KMS-11 (cell line): Measurements from ENCODE around the gene CCDC188.

ENCODE experiments used
- H2AFZ ChIP-seq: fragments of 200-600 bp; sonication (generic); 2 replicates; pipeline ENCODE4 v1.6.1; 2016; ENCODE audit warnings: antibody characterized with exemption, mixed run types, low read depth
- H3K27ac ChIP-seq: fragments of 200-600 bp; sonication (generic); 2 replicates; pipeline ENCODE4 v1.6.1; 2016; ENCODE audit warnings: mild to moderate bottlenecking, mixed run types
- H3K27me3 ChIP-seq: fragments of 200-600 bp; sonication (generic); 2 replicates; pipeline ENCODE4 v1.6.1; 2017; ENCODE audit warnings: mild to moderate bottlenecking, low read depth, mixed run types, moderate library complexity; ENCODE audit not compliant: insufficient read depth
- H3K36me3 ChIP-seq: fragments of 200-600 bp; sonication (generic); 2 replicates; pipeline ENCODE4 v1.6.1; 2017; ENCODE audit warnings: mild to moderate bottlenecking, mixed run types; ENCODE audit not compliant: insufficient read depth
- H3K4me1 ChIP-seq: fragments of 200-600 bp; sonication (generic); 2 replicates; pipeline ENCODE4 v1.6.1; 2016; ENCODE audit warnings: mild to moderate bottlenecking, low read depth, mixed run types; ENCODE audit not compliant: poor library complexity, severe bottlenecking
- H3K4me2 ChIP-seq: fragments of 200-600 bp; sonication (generic); 2 replicates; pipeline ENCODE4 v1.7.0; 2016; ENCODE audit warnings: mild to moderate bottlenecking, mixed run types
- H3K4me3 ChIP-seq: fragments of 200-600 bp; sonication (generic); IDR thresholded peaks from 2 replicates; pipeline ENCODE4 v1.6.1; 2017; ENCODE audit warnings: low read depth, low read length, mixed read lengths; ENCODE audit not compliant: insufficient read depth
- H3K79me2 ChIP-seq: fragments of 200-600 bp; sonication (generic); 2 replicates; pipeline ENCODE4 v1.6.1; 2016; ENCODE audit warnings: low read depth, mixed run types; ENCODE audit not compliant: insufficient read depth
- H3K9ac ChIP-seq: fragments of 200-600 bp; sonication (generic); 2 replicates; pipeline ENCODE4 v1.6.1; 2016; ENCODE audit warnings: mild to moderate bottlenecking, mixed run types
- H4K20me1 ChIP-seq: fragments of 200-600 bp; sonication (generic); 2 replicates; pipeline ENCODE4 v1.6.1; 2016; ENCODE audit warnings: mild to moderate bottlenecking, mixed run types; ENCODE audit not compliant: insufficient read depth
- TF ChIP-seq, protein P1 (sequence below): fragments of 200-600 bp; sonication (generic); conservative IDR thresholded peaks from 2 replicates; pipeline ENCODE4 v1.6.1; 2017; ENCODE audit warnings: low read depth, mild to moderate bottlenecking, antibody characterized with exemption, low read length, moderate library complexity, mixed read lengths

Gene CCDC188

DNA sequence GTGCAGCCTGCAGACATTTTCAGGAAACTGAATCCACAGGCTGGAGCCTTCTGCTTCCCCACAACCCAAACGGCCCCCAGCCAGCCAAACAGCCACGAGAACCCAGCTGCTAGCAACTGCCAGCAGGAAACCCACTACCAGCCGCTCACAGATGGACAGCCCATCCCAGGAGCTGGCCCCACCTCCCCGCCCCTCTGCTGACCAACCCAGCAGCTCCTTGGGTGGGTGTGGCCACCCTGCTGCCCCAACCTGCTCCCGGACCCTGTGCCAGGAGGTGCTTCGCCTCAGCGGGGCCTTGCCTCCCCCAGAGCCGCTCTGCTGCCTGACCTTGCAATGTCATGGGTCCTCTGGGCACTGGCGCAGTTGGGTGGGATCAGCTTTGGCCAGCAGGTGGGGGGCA lies 8.2 kb upstream of the CCDC188 start:
- Histone ChIP-seq H3K79me2 (no peaks in the 10 kb centered on the region), H3K4me1 (no peaks in the 10 kb centered on the region), H3K9ac (no peak overlapping the region)

DNA sequence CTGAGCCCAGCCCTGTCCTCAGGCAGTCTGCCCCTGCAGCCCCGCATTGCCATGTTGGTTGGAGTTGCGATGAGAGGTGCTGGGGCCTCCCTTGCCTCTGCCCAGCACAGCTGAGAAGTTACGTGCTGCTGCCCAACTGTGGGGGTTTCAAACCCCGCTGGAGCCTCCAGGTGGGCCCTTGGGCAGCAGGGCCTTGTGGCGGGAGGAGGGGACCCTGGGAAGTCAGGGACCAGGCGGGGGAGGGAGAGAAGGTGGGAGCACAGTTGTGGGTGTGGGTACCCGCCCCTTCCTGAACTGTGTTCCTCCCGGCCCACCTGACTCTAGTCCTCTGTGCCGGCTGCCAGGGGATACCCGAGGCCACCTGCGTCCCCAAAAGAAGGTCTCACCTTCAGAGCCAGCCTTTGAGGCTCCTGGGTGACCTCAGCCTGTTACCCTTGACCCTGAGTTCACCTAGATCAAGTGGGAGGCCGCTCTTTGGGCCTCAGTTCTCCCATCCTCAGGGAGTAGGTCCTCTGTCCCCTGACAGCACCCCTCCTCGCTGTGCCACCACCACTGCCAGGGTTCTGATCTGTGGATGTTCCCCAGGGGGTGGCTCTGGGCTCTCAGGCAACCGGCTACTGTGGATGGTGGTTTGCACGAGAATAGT lies 7.7 kb upstream of the CCDC188 start:
- H3K4me3 ChIP-seq: no peak overlapping the region
- no peaks in the 10 kb centered on the region for H4K20me1 ChIP-seq
- H3K4me1 ChIP-seq: no peaks in the 10 kb centered on the region
- H3K4me2 ChIP-seq: no peak overlapping the region
- H2AFZ ChIP-seq: no peak overlapping the region
- H3K9ac ChIP-seq: no peak overlapping the region
- TF ChIP-seq, protein P1, sequence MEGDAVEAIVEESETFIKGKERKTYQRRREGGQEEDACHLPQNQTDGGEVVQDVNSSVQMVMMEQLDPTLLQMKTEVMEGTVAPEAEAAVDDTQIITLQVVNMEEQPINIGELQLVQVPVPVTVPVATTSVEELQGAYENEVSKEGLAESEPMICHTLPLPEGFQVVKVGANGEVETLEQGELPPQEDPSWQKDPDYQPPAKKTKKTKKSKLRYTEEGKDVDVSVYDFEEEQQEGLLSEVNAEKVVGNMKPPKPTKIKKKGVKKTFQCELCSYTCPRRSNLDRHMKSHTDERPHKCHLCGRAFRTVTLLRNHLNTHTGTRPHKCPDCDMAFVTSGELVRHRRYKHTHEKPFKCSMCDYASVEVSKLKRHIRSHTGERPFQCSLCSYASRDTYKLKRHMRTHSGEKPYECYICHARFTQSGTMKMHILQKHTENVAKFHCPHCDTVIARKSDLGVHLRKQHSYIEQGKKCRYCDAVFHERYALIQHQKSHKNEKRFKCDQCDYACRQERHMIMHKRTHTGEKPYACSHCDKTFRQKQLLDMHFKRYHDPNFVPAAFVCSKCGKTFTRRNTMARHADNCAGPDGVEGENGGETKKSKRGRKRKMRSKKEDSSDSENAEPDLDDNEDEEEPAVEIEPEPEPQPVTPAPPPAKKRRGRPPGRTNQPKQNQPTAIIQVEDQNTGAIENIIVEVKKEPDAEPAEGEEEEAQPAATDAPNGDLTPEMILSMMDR: no peak
- no peaks in the 10 kb centered on the region for H3K79me2 ChIP-seq
- H3K27me3 ChIP-seq: peaks cover 46% of the 10 kb centered on the region
- no peaks in the 10 kb centered on the region for H3K36me3 ChIP-seq
- H3K27ac ChIP-seq: no peak overlapping the region

More for the DNA sequence above, 8.2 kb upstream of the CCDC188 start:
- Histone ChIP-seq H4K20me1 (no peaks in the 10 kb centered on the region), H3K27me3 (peaks cover 42% of the 10 kb centered on the region), H3K36me3 (no peaks in the 10 kb centered on the region), H3K27ac (no peak overlapping the region), H3K4me3 (no peak overlapping the region), H3K4me2 (no peak overlapping the region), H2AFZ (no peak overlapping the region)
- TF ChIP-seq, protein P1: no peak

DNA sequence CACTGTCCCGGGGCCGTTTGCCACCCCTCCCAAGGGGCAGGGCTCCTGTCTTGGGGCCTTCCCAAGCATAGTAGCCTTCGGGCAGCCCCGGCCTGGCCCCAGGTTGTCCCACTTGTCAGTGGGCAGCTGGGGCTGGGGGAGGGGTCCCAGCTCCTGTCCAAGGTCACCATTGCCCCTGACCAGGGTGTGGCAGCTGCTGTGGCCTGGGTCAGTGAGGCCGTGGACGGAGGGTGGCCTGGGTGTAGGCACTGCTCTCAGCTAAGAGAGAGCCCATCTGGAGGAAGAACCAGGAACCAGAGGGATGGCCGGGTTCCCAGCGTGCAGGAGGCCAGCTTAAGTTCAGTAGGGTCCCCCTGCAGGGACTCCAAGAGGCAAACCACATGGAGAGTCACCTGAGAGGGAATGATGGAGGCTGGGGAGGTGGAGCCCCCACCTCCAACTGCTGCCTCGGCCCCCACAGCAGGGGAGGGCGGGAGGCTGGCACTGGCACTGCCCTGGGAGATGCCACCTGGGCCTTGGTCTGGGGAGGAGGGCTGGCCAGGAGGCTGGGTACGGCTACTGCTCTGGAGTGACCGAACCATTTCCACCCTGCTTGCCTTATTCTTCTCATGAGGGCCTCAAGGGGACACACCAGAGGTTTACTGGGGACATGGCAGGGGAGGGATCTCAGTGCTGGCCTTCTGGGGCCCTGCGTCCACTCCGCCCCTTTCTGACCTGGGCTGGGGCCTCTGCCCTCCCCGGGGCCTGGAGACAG lies 6.8 kb upstream of the CCDC188 start:
- Histone ChIP-seq H3K9ac (no peak overlapping the region), H3K4me3 (no peak overlapping the region), H2AFZ (no peak overlapping the region), H3K36me3 (no peaks in the 10 kb centered on the region), H3K4me1 (no peaks in the 10 kb centered on the region), H4K20me1 (no peaks in the 10 kb centered on the region), H3K27ac (no peak overlapping the region), H3K79me2 (no peaks in the 10 kb centered on the region), H3K4me2 (no peak overlapping the region), H3K27me3 (peaks cover 53% of the 10 kb centered on the region)
- TF ChIP-seq, protein P1: no peak

DNA sequence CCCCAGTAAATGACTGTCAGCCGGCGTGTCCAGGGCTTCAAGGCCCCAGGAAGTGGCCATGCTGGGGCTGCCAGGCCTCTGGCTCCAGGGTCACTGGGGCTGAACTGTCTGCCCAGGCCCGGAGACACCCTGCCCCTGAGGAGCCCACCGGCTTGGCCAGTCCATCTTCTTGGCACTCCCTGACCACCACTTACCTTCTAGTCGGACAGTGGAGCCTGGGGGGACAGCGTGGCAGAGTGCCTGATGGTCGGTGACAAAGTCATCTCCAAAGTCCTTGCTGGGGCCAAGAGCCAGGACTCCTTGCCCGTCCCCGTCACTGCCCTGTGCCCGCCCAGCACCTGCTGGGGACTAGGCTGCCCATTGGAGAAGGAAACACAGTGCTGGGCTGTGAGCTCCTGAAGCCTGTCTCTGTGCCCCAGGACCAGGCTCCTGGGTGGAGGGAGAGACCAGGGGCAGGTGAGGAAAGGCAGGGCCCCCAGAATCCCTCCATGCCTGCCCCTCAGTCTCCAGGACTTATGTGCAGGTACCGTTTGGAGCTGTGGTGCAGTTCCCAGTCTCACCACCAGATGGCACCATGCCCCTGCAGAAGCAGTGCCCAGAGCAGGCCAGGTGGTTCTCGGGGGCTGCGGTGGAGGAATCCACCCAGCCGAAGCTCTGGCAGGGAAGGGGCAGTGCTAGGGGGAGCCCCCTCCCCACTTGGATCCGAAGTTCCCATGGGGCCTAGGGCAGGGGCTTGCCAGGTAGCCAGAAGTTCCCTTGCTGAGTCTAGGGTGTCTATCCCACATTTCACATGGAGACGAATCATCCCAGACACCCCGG lies 6.0 kb upstream of the CCDC188 start:
- H3K27me3 ChIP-seq: peaks cover 57% of the 10 kb centered on the region
- H3K79me2 ChIP-seq: no peaks in the 10 kb centered on the region
- H4K20me1 ChIP-seq: no peaks in the 10 kb centered on the region
- H3K36me3 ChIP-seq: no peaks in the 10 kb centered on the region
- no peak overlapping the region for H3K4me3 ChIP-seq
- H3K27ac ChIP-seq: no peak overlapping the region
- no peak overlapping the region for H3K9ac ChIP-seq
- TF ChIP-seq, protein P1: peak; percentile 95
- H3K4me1 ChIP-seq: no peaks in the 10 kb centered on the region
- no peak overlapping the region for H2AFZ ChIP-seq
- no peak overlapping the region for H3K4me2 ChIP-seq
